HG02759 (cell line): ENCODE data around the gene CEP76.
"Not testable (repeated sequence)": the region's sequence is repeated elsewhere in the genome, so short reads cannot be mapped to it uniquely, and the experiment has no call there.

Experiments used
- ATAC-seq: cut with Tn5 transposase; IDR thresholded peaks from one replicate; pipeline ENCODE4 v1.9.1; 2021; ENCODE audit warnings: mild to moderate bottlenecking, moderate library complexity; ENCODE audit not compliant: unreplicated experiment

Gene CEP76

DNA sequence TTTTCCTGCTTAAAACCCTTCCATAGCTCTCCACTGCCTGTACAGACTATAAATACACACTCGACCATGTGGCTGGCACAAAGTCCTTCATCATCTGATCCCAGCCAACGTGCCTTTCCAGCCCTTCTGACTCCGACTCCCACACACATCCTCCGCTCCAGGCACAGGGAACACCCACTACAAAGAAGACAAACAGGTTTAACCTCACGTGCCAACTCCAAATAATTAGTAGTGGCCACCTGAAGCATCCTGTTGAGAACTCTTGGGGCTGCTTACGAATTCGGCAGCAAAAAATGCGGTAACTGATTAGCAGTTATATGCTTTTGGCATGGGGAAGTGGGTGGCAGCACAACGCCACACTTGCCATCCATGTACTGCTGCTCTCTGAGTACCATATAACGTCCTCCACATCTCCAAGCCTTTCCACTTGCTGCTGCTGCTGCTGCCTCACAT is 56.7 kb downstream of the CEP76 start:
- ATAC-seq, result no peak

DNA sequence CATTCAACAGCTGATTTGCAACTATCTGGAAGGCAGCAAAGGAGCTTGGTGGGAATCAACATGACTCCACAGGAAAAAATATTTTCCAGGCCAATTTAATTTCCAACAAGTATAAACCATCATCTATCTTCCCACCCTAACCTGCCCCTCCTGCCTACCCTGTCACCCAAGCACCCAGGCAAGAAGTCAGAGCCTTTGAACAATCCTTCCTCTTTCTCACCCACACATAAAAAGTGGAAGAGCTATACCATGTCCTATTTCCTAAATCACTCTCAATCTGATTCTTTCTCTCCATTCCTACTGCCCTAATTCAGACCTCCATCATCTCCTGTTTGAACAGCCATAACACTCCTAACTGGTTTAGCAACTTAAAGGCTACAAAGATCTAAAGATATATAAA is 57.3 kb downstream of the CEP76 start:
- ATAC-seq, result no peak

DNA sequence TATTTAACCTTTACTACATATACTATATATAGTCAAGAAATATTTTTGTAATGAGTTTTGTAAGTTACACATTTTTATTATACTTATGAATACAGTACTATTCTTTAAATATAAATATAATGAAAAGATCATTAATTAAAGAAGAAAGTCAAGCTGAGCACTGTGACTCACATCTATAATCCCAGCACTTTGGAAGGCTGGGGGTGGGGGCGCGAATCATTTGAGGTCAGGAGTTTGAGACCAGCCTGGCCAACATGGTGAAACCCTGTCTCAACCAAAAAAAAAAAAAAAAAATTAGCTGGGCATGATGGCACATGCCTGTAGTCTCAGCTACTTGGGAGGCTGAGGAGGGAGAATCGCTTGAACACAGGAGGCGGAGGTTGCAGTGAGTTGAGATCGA is 58.8 kb downstream of the CEP76 start:
- not testable (repeated sequence) for ATAC-seq

DNA sequence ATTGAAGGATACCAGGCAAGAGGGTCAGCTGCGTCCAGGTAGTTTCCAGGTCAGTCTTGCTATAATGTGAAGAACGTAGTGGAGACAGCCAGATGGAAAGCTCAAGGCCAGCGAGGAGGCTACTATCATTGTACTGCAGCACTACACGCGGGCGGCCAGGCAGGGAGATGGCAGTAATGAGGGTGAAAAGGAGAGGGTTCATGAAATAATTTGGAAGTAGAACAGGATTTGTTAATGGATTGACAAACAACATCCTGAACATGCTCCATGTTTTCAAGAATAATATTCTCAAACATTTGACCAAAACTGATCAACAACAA is 61.7 kb downstream of the CEP76 start:
- no peak for ATAC-seq

GRCh38 chr18:12639990-12640880 is 62.3 kb downstream of the CEP76 start:
- no peak for ATAC-seq

GRCh38 chr18:12638644-12639124 is 63.8 kb downstream of the CEP76 start:
- ATAC-seq, result no peak

GRCh38 chr18:12637901-12638643 is 64.5 kb downstream of the CEP76 start:
- no peak for ATAC-seq

GRCh38 chr18:12637393-12637792 is 65.1 kb downstream of the CEP76 start:
- ATAC-seq, result no peak

DNA sequence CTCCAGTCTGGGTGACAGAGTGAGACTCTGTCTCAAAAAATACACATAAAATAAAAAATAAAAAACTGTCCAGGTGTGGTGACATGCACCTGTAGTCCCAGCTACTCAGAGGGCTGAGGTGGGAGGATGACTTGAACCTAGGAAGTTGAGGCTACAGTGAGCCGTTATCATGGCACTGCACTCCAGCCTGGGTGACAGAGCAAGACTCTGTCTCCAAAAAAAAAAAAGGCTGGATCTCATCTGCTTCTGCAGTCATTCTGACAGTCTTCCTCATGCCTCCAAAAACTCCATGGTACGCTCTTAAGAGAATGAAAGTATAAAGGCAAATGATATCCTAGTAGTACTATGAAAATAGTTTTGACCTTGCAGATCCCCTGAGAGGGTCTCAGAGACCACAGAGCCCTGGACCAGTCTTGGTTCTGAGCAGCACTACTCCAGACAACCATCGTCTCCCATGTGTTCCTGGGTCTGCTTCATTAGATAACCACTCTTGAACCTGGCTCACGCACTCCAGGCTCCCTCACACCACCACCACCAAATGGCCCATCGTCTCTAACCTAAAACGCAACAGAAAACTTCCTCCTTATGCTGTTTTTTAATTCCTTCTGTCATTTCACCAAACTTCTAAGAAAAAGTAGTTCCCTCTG is 70.6 kb downstream of the CEP76 start:
- ATAC-seq, result no peak

DNA sequence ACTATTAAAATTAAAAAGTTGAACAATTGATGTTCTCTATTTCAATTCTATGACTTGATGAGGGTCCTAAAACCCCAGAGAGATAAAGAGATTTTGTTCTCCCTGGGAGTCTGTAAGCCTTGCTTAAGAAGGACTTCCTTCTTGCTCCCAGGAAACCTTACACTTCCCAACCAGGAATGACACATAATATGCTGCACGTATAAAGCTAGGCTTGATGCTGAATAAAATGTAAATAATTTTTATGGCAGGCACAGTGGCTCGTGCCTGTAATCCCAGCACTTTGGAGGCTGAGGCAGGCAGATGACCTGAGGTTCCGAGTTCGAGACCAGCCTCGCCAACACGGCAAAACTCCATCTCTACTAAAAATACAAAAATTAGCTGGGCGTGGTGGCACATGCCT is 72.4 kb downstream of the CEP76 start:
- ATAC-seq, result no peak

- ATAC-seq, result no peak
Observed at GRCh38 chr18:12628706-12629702, 73.5 kb downstream of the CEP76 start.

DNA sequence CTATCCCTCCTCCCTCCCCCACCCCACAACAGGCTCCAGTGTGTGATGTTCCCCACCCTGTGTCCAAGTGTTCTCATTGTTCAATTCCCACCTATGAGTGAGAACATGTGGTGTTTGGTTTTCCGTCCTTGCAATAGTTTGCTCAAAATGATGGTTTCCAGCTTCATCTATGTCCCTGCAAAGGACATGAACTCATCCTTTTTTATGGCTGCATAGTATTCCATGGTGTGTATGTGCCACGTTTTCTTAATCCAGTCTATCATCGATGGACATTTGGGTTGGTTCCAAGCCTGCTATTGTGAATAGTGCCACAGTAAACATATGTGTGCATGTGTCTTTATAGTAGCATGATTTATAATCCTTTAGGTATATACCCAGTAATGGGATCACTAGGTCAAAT is 75.3 kb downstream of the CEP76 start:
- not testable (repeated sequence) for ATAC-seq

DNA sequence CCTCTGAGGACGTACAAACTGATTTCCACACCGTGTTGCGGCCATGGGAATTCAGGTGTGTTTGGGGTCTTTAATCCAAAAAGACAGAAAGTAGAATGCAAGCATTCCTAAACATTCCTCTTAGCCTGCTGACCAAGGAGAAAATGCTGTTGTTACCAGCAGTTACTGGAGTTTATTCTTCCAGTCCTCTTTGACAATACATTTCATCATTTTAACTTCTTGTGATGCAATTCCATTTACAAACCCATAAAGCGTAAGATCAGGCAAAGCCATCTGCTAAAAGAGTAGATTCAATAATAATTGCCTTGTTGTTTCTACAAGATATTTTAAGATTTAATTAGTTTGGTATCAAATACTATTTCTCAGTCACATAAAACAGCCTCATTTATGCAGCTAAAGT is 77.3 kb downstream of the CEP76 start:
- ATAC-seq, result no peak
